Measurements from ENCODE around the gene HOOK1. TPM values are rescaled to one million over a fixed set of nuclear protein-coding genes. Genes with fewer than 3 reads are reported as not detected.

Gene HOOK1
- total RNA-seq, 1 experiment from 2014 or later, result 33.8 TPM

DNA sequence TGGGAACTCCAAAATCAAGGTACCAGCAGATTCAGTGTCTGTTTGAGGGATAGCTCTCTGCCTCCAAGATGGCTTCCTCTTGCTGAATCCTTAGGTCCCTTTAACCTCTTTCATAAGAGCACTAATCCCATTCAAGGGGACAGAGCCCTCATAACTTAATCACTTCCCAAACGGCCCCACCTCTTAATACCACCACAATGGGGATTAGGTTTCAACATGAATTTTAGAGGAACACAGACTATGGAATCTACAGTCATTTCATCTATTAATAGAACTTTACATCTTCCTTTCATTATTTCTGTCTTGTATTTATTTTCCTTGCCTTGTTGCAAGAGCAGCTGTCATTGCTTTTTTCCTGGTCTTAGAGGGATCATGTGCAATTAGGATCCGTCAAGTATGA, 30.3 kb downstream of the HOOK1 start:
- POLR2A ChIA-PET, result no interaction called here
- H3K4me3 Mint-ChIP-seq, result no peak overlapping the region
- H3K27me3 Mint-ChIP-seq (ENCODE audit: low read depth), result no peaks in the 10 kb centered on the region
- ATAC-seq (no peak), DNase-seq (ENCODE audit: low spot score) (no peak)
- H3K4me1 Mint-ChIP-seq, result no peaks in the 10 kb centered on the region
- peaks cover 51% of the 10 kb centered on the region for H3K36me3 Mint-ChIP-seq
- CTCF ChIA-PET, result no interaction called here
- no peak overlapping the region for H3K27ac Mint-ChIP-seq
- H3K9me3 Mint-ChIP-seq, result peaks cover 2% of the 10 kb centered on the region
- TF ChIP-seq FOXK1 (CRISPR knock-in tag; IDR thresholded peaks at IDR 0.05) (no peak), MXD4 (CRISPR knock-in tag; IDR thresholded peaks at IDR 0.05; ENCODE audit: borderline replicate concordance) (no peak), NFE2L1 (CRISPR knock-in tag; IDR thresholded peaks at IDR 0.05) (no peak), ZNF138 (CRISPR knock-in tag; conservative IDR thresholded peaks at IDR 0.05) (no peak), RORB (CRISPR knock-in tag; IDR thresholded peaks at IDR 0.05) (no peak), CREB1 (CRISPR knock-in tag; IDR thresholded peaks at IDR 0.05) (no peak), ZNF671 (CRISPR knock-in tag; IDR thresholded peaks at IDR 0.05) (no peak), GRHL2 (CRISPR knock-in tag; IDR thresholded peaks at IDR 0.05; ENCODE audit: insufficient replicate concordance, severe bottlenecking) (no peak), NFATC4 (CRISPR knock-in tag; IDR thresholded peaks at IDR 0.05) (no peak), FOXJ3 (CRISPR knock-in tag; IDR thresholded peaks at IDR 0.05; ENCODE audit: borderline replicate concordance) (no peak), NFYB (CRISPR knock-in tag; conservative IDR thresholded peaks at IDR 0.05; ENCODE audit: low read depth) (no peak), ZNF121 (CRISPR knock-in tag; IDR thresholded peaks at IDR 0.05) (no peak)
- TF ChIP-seq, protein P1, sequence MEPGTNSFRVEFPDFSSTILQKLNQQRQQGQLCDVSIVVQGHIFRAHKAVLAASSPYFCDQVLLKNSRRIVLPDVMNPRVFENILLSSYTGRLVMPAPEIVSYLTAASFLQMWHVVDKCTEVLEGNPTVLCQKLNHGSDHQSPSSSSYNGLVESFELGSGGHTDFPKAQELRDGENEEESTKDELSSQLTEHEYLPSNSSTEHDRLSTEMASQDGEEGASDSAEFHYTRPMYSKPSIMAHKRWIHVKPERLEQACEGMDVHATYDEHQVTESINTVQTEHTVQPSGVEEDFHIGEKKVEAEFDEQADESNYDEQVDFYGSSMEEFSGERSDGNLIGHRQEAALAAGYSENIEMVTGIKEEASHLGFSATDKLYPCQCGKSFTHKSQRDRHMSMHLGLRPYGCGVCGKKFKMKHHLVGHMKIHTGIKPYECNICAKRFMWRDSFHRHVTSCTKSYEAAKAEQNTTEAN (CRISPR knock-in tag; IDR thresholded peaks at IDR 0.05), result no peak
- TF ChIP-seq, protein P2, sequence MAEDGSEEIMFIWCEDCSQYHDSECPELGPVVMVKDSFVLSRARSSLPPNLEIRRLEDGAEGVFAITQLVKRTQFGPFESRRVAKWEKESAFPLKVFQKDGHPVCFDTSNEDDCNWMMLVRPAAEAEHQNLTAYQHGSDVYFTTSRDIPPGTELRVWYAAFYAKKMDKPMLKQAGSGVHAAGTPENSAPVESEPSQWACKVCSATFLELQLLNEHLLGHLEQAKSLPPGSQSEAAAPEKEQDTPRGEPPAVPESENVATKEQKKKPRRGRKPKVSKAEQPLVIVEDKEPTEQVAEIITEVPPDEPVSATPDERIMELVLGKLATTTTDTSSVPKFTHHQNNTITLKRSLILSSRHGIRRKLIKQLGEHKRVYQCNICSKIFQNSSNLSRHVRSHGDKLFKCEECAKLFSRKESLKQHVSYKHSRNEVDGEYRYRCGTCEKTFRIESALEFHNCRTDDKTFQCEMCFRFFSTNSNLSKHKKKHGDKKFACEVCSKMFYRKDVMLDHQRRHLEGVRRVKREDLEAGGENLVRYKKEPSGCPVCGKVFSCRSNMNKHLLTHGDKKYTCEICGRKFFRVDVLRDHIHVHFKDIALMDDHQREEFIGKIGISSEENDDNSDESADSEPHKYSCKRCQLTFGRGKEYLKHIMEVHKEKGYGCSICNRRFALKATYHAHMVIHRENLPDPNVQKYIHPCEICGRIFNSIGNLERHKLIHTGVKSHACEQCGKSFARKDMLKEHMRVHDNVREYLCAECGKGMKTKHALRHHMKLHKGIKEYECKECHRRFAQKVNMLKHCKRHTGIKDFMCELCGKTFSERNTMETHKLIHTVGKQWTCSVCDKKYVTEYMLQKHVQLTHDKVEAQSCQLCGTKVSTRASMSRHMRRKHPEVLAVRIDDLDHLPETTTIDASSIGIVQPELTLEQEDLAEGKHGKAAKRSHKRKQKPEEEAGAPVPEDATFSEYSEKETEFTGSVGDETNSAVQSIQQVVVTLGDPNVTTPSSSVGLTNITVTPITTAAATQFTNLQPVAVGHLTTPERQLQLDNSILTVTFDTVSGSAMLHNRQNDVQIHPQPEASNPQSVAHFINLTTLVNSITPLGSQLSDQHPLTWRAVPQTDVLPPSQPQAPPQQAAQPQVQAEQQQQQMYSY (CRISPR knock-in tag; IDR thresholded peaks at IDR 0.05), result no peak
- TF ChIP-seq, protein P3, sequence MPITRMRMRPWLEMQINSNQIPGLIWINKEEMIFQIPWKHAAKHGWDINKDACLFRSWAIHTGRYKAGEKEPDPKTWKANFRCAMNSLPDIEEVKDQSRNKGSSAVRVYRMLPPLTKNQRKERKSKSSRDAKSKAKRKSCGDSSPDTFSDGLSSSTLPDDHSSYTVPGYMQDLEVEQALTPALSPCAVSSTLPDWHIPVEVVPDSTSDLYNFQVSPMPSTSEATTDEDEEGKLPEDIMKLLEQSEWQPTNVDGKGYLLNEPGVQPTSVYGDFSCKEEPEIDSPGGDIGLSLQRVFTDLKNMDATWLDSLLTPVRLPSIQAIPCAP (CRISPR knock-in tag; IDR thresholded peaks at IDR 0.05), result no peak

DNA sequence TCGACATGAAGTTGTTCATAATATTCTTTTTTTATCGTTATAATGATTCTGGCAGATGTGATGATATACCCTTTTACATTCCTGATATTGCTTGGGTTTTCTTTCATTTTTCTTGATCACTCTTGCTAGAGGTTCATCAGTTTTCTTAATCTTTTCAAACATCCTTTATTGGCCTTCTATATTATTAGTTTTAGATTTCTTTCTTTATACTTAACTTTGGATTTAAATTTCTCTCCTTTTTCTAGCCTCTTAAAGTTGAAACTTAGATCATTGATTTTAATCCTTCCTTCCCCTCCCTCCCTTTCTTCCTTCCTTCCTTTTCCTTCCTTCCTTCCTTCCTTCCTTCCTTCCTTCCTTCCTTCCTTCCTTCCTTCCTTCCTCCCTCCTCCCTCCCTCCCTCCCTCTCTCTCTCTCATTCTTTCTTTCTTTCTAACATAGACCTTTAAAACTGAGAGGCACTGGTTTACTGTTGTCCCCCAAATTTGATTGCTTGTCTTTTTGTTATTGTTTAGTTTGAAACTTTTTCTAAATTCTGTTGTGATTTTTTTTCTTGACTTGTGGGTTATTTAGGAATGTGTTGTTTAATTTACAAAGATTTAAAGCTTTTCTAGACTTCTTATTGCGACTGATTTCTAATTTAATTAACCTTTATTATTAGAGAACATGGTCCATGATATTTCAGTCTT, 31.6 kb downstream of the HOOK1 start:
- Mint-ChIP-seq H3K4me1 (no peaks in the 10 kb centered on the region), H3K27me3 (ENCODE audit: low read depth) (no peaks in the 10 kb centered on the region), H3K9me3 (peaks cover 6% of the 10 kb centered on the region), H3K36me3 (peaks cover 49% of the 10 kb centered on the region), H3K4me3 (no peak overlapping the region), H3K27ac (no peak overlapping the region)
- CTCF ChIA-PET, result no interaction called here
- no peak for ATAC-seq
- POLR2A ChIA-PET, result no interaction called here
- DNase-seq (ENCODE audit: low spot score), result no peak
- TF ChIP-seq, protein P4, sequence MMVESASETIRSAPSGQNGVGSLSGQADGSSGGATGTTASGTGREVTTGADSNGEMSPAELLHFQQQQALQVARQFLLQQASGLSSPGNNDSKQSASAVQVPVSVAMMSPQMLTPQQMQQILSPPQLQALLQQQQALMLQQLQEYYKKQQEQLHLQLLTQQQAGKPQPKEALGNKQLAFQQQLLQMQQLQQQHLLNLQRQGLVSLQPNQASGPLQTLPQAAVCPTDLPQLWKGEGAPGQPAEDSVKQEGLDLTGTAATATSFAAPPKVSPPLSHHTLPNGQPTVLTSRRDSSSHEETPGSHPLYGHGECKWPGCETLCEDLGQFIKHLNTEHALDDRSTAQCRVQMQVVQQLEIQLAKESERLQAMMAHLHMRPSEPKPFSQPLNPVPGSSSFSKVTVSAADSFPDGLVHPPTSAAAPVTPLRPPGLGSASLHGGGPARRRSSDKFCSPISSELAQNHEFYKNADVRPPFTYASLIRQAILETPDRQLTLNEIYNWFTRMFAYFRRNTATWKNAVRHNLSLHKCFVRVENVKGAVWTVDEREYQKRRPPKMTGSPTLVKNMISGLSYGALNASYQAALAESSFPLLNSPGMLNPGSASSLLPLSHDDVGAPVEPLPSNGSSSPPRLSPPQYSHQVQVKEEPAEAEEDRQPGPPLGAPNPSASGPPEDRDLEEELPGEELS (CRISPR knock-in tag; IDR thresholded peaks at IDR 0.05), result no peak
- no peak for TF ChIP-seq NFE2L1 (CRISPR knock-in tag; IDR thresholded peaks at IDR 0.05)
- TF ChIP-seq SMAD3 (CRISPR knock-in tag; IDR thresholded peaks at IDR 0.05; ENCODE audit: borderline replicate concordance), result no peak
- TF ChIP-seq, protein P5, sequence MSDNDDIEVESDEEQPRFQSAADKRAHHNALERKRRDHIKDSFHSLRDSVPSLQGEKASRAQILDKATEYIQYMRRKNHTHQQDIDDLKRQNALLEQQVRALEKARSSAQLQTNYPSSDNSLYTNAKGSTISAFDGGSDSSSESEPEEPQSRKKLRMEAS (CRISPR knock-in tag; IDR thresholded peaks at IDR 0.05), result no peak
- TF ChIP-seq, protein P6, sequence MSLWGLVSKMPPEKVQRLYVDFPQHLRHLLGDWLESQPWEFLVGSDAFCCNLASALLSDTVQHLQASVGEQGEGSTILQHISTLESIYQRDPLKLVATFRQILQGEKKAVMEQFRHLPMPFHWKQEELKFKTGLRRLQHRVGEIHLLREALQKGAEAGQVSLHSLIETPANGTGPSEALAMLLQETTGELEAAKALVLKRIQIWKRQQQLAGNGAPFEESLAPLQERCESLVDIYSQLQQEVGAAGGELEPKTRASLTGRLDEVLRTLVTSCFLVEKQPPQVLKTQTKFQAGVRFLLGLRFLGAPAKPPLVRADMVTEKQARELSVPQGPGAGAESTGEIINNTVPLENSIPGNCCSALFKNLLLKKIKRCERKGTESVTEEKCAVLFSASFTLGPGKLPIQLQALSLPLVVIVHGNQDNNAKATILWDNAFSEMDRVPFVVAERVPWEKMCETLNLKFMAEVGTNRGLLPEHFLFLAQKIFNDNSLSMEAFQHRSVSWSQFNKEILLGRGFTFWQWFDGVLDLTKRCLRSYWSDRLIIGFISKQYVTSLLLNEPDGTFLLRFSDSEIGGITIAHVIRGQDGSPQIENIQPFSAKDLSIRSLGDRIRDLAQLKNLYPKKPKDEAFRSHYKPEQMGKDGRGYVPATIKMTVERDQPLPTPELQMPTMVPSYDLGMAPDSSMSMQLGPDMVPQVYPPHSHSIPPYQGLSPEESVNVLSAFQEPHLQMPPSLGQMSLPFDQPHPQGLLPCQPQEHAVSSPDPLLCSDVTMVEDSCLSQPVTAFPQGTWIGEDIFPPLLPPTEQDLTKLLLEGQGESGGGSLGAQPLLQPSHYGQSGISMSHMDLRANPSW (CRISPR knock-in tag; conservative IDR thresholded peaks at IDR 0.05; ENCODE audit: low read depth), result no peak
- TF ChIP-seq, protein P1 (CRISPR knock-in tag; IDR thresholded peaks at IDR 0.05), result no peak
- TF ChIP-seq MYBL2 (CRISPR knock-in tag; IDR thresholded peaks at IDR 0.05), result no peak
- no peak for TF ChIP-seq FOXJ3 (CRISPR knock-in tag; IDR thresholded peaks at IDR 0.05; ENCODE audit: borderline replicate concordance)
